DND-41 (cell line): Measurements from ENCODE around the gene SLC38A5.
"Not testable (repeated sequence)": the region's sequence is repeated elsewhere in the genome, so short reads cannot be mapped to it uniquely, and the experiment has no call there.

Experiments
- ATAC-seq: fragments of 200-7000 bp; cut with Tn5 transposase; 3 replicates; pipeline ENCODE4 v1.9.1; 2021; ENCODE audit warnings: low read depth; ENCODE audit not compliant: insufficient read depth
- DNase-seq: peaks from one replicate; pipeline ENCODE4 v3.0.0-alpha.2; 2020
- H2AFZ ChIP-seq: 2 replicates; pipeline ENCODE4 v1.6.0; 2012; ENCODE audit warnings: low read depth, low read length
- H3K27ac ChIP-seq: 2 replicates; pipeline ENCODE4 v1.5.1; 2012; ENCODE audit warnings: low read length, inconsistent platforms
- H3K27me3 ChIP-seq: fragments of 200-600 bp; sonication (generic); 2 replicates; pipeline ENCODE4 v1.6.0; 2012; ENCODE audit warnings: low read length, mild to moderate bottlenecking, inconsistent platforms; ENCODE audit not compliant: insufficient read depth, poor library complexity
- H3K36me3 ChIP-seq: 2 replicates; pipeline ENCODE4 v1.5.1; 2012; ENCODE audit warnings: low read length, inconsistent platforms; ENCODE audit not compliant: insufficient read depth
- H3K4me1 ChIP-seq: 2 replicates; pipeline ENCODE4 v1.5.1; 2012; ENCODE audit warnings: mild to moderate bottlenecking, low read length; ENCODE audit not compliant: insufficient read depth
- H3K4me2 ChIP-seq: 2 replicates; pipeline ENCODE4 v1.6.0; 2012; ENCODE audit warnings: mild to moderate bottlenecking, moderate library complexity, low read length, inconsistent platforms; ENCODE audit not compliant: insufficient read depth
- H3K4me3 ChIP-seq, 2 experiments: fragments of 200-600 bp in 1 of 2; shearing (Covaris generic) in 1 of 2; 2 replicates each; pipeline ENCODE4 v1.5.1; 2012 to 2016; ENCODE audit warnings: inconsistent platforms in 2 of 2, low read length in 2 of 2, mild to moderate bottlenecking in 2 of 2, low read depth in 1 of 2, moderate library complexity in 1 of 2
- H3K79me2 ChIP-seq: 2 replicates; pipeline ENCODE4 v1.6.0; 2012; ENCODE audit warnings: low read length, inconsistent platforms; ENCODE audit not compliant: insufficient read depth
- H3K9ac ChIP-seq: 2 replicates; pipeline ENCODE4 v1.6.0; 2012; ENCODE audit warnings: low read depth, mild to moderate bottlenecking, inconsistent platforms, low read length, moderate library complexity
- H3K9me3 ChIP-seq: 2 replicates; pipeline ENCODE4 v1.5.1; 2012; ENCODE audit warnings: low read length, moderate library complexity, mild to moderate bottlenecking, inconsistent platforms; ENCODE audit not compliant: insufficient read depth, severe bottlenecking
- H4K20me1 ChIP-seq: 2 replicates; pipeline ENCODE4 v1.6.0; 2012; ENCODE audit warnings: low read length; ENCODE audit not compliant: insufficient read depth
- EZH2 ChIP-seq: IDR thresholded peaks from 3 replicates; pipeline ENCODE4 v1.6.1; 2012; ENCODE audit warnings: borderline replicate concordance, low read depth, mild to moderate bottlenecking, moderate library complexity, low read length, inconsistent platforms; ENCODE audit not compliant: severe bottlenecking
- TF ChIP-seq, protein P1 (sequence below): IDR thresholded peaks from 2 replicates; pipeline ENCODE4 v1.5.1; 2012; ENCODE audit warnings: borderline replicate concordance, low read length, moderate library complexity, mild to moderate bottlenecking; ENCODE audit not compliant: poor library complexity, severe bottlenecking; ENCODE audit errors: extremely low read depth

The SLC38A5 gene

DNA sequence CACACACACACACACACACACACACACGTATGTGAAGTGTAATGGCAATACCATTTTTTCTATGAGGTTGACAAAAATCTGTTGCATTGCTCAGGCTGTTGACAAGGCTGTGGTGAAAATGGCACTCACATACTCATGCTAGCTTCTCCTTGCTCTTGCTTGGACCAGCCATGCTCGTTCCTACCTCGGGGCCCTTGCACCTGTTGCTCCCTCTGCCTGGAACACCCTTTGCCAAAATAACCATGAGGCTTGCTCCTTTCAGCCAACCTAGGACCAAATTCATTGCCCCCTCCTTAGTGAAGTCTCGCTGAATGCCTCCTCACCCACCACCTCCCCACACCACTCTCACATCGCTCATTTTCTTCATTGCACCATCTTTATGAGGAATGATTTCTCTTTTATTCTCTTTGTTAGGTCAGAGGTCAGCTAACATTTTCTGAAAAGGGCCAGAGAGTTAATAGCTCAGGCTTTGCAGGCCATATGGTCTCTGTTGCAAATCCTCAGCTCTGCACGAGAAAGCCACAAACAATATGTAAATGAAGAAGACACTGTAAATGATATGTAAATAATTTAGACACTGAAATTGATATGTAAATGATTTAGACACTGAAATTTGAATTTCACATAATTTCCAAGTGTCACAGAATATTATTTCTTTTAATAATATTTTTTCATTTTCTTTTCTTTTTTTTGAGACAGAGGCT is 13.3 kb downstream of the SLC38A5 start:
- H3K9ac ChIP-seq: no peak overlapping the region
- H2AFZ ChIP-seq: no peak overlapping the region
- peaks cover 23% of the 10 kb centered on the region for H3K36me3 ChIP-seq
- no peaks in the 10 kb centered on the region for H3K79me2 ChIP-seq
- TF ChIP-seq, protein P1, sequence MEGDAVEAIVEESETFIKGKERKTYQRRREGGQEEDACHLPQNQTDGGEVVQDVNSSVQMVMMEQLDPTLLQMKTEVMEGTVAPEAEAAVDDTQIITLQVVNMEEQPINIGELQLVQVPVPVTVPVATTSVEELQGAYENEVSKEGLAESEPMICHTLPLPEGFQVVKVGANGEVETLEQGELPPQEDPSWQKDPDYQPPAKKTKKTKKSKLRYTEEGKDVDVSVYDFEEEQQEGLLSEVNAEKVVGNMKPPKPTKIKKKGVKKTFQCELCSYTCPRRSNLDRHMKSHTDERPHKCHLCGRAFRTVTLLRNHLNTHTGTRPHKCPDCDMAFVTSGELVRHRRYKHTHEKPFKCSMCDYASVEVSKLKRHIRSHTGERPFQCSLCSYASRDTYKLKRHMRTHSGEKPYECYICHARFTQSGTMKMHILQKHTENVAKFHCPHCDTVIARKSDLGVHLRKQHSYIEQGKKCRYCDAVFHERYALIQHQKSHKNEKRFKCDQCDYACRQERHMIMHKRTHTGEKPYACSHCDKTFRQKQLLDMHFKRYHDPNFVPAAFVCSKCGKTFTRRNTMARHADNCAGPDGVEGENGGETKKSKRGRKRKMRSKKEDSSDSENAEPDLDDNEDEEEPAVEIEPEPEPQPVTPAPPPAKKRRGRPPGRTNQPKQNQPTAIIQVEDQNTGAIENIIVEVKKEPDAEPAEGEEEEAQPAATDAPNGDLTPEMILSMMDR: no peak
- TF ChIP-seq EZH2: no peak
- ATAC-seq (no peak), DNase-seq (no peak)
- H3K27me3 ChIP-seq: no peaks in the 10 kb centered on the region
- no peak overlapping the region for H3K27ac ChIP-seq
- H3K4me1 ChIP-seq: no peaks in the 10 kb centered on the region
- H3K4me2 ChIP-seq: no peak overlapping the region
- no peaks in the 10 kb centered on the region for H3K9me3 ChIP-seq
- H3K4me3 ChIP-seq: no peak overlapping the region
- no peaks in the 10 kb centered on the region for H4K20me1 ChIP-seq

DNA sequence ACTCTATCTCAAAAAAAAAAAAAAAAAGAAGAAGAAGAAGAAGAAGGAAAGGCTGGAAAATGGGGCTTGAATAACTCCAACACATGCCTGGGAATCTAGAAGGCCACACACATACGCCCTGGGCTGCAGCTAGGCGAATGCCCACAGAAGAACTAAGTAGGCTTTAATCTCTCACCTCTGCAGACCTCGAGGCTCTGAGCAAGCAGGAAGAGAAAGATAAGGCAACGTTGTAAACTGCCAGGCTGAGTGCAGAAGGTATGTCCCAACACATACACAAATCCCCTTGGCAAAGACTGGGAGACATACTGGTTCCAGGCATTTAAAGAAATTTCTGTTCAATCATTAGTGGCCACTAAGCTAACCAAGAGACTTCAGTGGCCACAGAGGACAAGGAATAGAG is 18.4 kb downstream of the SLC38A5 start:
- no peak overlapping the region for H3K4me3 ChIP-seq
- H2AFZ ChIP-seq: no peak overlapping the region
- no peak overlapping the region for H3K27ac ChIP-seq
- no peak for DNase-seq
- no peaks in the 10 kb centered on the region for H3K9me3 ChIP-seq
- H3K79me2 ChIP-seq: no peaks in the 10 kb centered on the region
- H3K4me1 ChIP-seq: no peaks in the 10 kb centered on the region
- no peak overlapping the region for H3K4me2 ChIP-seq
- no peaks in the 10 kb centered on the region for H3K27me3 ChIP-seq
- TF ChIP-seq, protein P1: no peak
- TF ChIP-seq EZH2: no peak
- H4K20me1 ChIP-seq: no peaks in the 10 kb centered on the region
- ATAC-seq: no peak
- H3K36me3 ChIP-seq: no peaks in the 10 kb centered on the region
- H3K9ac ChIP-seq: no peak overlapping the region

DNA sequence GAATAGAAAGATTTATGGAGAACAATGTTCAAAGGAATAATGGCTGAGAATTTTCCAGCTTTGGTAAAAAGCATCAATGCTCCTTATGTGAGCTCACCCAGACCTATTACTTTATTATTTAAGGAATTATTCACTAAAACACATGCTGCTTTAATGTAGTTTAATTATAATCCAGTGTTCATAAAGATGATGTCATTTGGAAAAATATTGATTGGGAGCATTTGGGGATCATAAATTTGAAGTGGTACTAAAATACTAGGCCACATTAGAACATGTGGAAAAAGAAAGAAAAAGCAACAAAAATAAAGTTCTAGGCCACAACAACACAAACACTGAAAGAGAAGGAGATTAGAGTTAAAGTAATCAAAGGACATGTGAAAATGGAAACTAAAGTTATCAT is 20.0 kb downstream of the SLC38A5 start:
- no peak overlapping the region for H2AFZ ChIP-seq
- no peaks in the 10 kb centered on the region for H3K79me2 ChIP-seq
- no peak overlapping the region for H3K4me3 ChIP-seq
- H3K9me3 ChIP-seq: no peaks in the 10 kb centered on the region
- H3K4me1 ChIP-seq: no peaks in the 10 kb centered on the region
- DNase-seq (no peak), ATAC-seq (no peak)
- H3K27me3 ChIP-seq: no peaks in the 10 kb centered on the region
- no peak overlapping the region for H3K27ac ChIP-seq
- H3K4me2 ChIP-seq: no peak overlapping the region
- no peak for TF ChIP-seq EZH2
- TF ChIP-seq, protein P1: no peak
- no peaks in the 10 kb centered on the region for H3K36me3 ChIP-seq
- H4K20me1 ChIP-seq: no peaks in the 10 kb centered on the region
- no peak overlapping the region for H3K9ac ChIP-seq

DNA sequence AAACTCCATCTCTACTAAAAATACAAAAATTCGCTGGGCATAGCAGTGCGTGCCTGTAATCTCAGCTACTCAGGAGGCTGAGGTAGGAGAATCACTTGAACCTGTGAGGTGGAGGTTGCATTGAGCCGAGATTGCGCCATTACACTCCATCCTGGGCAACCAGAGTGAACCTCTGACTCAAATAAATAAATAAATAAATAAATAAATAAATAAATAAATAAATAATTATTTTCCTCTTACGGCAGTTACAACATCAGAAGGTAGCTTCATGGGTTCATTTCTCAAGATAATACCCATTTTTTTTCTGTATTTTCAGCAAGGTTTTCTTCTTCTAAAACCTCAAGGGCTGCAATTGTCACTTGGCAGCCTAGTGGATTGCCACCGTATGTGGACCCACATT is 22.9 kb downstream of the SLC38A5 start:
- H3K4me2 ChIP-seq, H3K79me2 ChIP-seq, H3K27me3 ChIP-seq, ATAC-seq, H3K36me3 ChIP-seq, H3K27ac ChIP-seq, H3K4me3 ChIP-seq, H3K9me3 ChIP-seq, H2AFZ ChIP-seq, DNase-seq, H3K4me1 ChIP-seq, H3K9ac ChIP-seq, H4K20me1 ChIP-seq: not testable (repeated sequence)

DNA sequence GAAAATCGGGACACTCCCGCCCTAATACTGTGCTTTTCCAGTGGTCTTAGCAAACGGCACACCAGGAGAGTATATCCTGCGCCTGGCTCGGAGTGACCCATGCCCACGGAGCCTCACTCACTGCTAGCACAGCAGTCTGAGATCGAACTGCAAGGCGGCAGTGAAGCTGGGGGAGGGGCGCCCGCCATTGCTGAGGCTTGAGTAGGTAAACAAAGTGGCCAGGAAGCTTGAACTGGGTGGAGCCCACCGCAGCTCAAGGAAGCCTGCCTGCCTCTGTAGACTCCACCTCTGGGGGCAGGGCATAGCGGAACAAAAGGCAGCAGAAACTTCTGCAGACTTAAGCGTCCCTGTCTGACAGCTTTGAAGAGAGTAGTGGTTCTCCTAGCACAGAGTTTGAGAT is 36.3 kb downstream of the SLC38A5 start:
- H3K9ac ChIP-seq, H3K4me1 ChIP-seq, H3K36me3 ChIP-seq, H3K4me2 ChIP-seq, H3K9me3 ChIP-seq, H2AFZ ChIP-seq, H4K20me1 ChIP-seq, H3K27ac ChIP-seq, H3K79me2 ChIP-seq, H3K27me3 ChIP-seq, ATAC-seq, H3K4me3 ChIP-seq: not testable (repeated sequence)
- peak; percentile 11 for DNase-seq

DNA sequence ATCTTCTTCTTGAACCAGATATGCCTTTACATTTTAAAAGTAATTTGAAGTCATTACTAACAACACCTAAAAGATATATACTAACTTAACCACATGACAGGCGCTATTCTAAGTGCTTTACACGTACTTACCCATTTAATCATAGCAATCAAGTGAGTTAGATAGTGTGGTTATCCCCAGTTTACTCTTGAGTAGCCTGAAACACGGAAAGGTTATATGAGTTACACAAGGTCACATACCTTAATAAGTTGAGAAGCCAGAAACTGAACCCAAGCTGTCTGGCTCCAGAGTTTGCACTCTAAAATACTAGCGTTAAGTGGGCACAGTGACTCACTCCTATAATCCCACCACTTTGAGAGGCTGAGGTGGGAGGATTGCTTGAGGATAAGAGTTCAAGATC is 39.9 kb downstream of the SLC38A5 start:
- not testable (repeated sequence) for DNase-seq, H3K36me3 ChIP-seq, H3K79me2 ChIP-seq, H4K20me1 ChIP-seq, H3K27me3 ChIP-seq, H3K9ac ChIP-seq, H3K27ac ChIP-seq, H3K4me1 ChIP-seq, H2AFZ ChIP-seq, H3K4me2 ChIP-seq, H3K9me3 ChIP-seq, ATAC-seq, H3K4me3 ChIP-seq
